ENCODE measurements around the gene OLIG1. TPM values are rescaled to one million over a fixed set of nuclear protein-coding genes. Genes with fewer than 3 reads are reported as not detected.

OLIG1 gene
- total and polyA plus RNA-seq, 2 of the 13 experiments (the other 11 are each of a cell fraction or from before 2014, with no cell fraction given), result not detected

DNA sequence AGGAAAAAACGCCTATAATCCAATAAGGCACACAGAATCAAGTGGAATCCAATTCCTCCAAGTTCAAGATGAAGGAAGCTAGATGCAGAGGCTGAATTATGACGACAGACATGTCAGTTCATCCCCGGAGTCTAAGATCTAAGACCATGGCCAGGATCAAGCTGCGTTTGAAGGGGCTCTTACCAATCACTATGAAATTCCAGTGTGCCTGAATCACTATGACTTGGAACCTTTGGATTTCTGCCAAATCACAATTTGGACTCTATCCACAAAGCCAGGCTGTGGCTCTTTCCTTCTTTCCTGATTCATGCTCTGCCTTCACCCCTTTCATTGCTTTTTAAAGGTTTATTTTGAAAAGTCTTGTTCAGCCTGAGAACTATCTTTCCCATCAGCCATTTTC lies 27.1 kb upstream of the OLIG1 start:
- ATAC-seq (no peak), DNase-seq (ENCODE audit: low spot score) (no peak), FAIRE-seq (no peak)
- no peaks in the 10 kb centered on the region for H3K9me3 ChIP-seq (ENCODE audit: low read length)
- H3K27me3 ChIP-seq (ENCODE audit: control insufficient read depth in 1 of 2, insufficient read depth in 2 of 2, low read length in 2 of 2), result peaks cover 0 to 24% of the 10 kb centered on the region in 2 experiments; a peak in 3 of 5 replicates
- H3K4me3 ChIP-seq (replicated peaks in 1 of 3; ENCODE audit: insufficient read depth in 1 of 3, low read depth in 2 of 3, low read length in 3 of 3), result no peak overlapping the region
- no peaks in the 10 kb centered on the region for H3K36me3 ChIP-seq (replicated peaks in 1 of 2; ENCODE audit: control insufficient read depth in 1 of 2, insufficient read depth in 2 of 2, low read length in 2 of 2)
- no peak overlapping the region for H3K9ac ChIP-seq (ENCODE audit: insufficient read depth, low read depth, low read length)
- H3K27ac ChIP-seq (ENCODE audit: extremely low read length, insufficient read depth, low read length), result no peak overlapping the region
- no peaks in the 10 kb centered on the region for H4K20me1 ChIP-seq (ENCODE audit: insufficient read depth, low read length)
- no peak overlapping the region for H2AFZ ChIP-seq (ENCODE audit: low read length)
- no peaks in the 10 kb centered on the region for H3K79me2 ChIP-seq (ENCODE audit: insufficient read depth, low read length)
- ChIA-PET CTCF (ENCODE audit: low intra/inter-chr PET ratio, low total read pairs) (no interaction called here), POLR2A (no interaction called here)
- intact Hi-C loops (cut with micrococcal nuclease; ENCODE audit: unreplicated experiment) (no loop called here), in situ Hi-C loops (cut with HindIII; ENCODE audit: extremely low pct_ligation_motif_present, low pct_unique_long_range_greater_than_20kb) (no loop called here)
- WGBS (ENCODE audit: low lambda C conversion rate), result 19% methylated on average over 4 of the region's 4 CpGs
- H3K4me2 ChIP-seq (ENCODE audit: low read depth, low read length), result no peak overlapping the region
- no peaks in the 10 kb centered on the region for H3K4me1 ChIP-seq (ENCODE audit: insufficient read depth, low read length)
- no TSS peak for BruUV-seq (replicated peaks)
- no peak for TF ChIP-seq MLLT10 (CRISPR knock-in tag; IDR thresholded peaks at IDR 0.05)
- no peak for TF ChIP-seq FOSL2 (CRISPR knock-in tag; IDR thresholded peaks at IDR 0.05)
- no peak for TF ChIP-seq ZUFSP (CRISPR knock-in tag; IDR thresholded peaks at IDR 0.05; ENCODE audit: borderline replicate concordance)
- no peak for TF ChIP-seq ZKSCAN1 (IDR thresholded peaks at IDR 0.05; ENCODE audit: low read length)
- no peak for TF ChIP-seq FLYWCH1 (CRISPR knock-in tag; IDR thresholded peaks at IDR 0.05)
- no peak for TF ChIP-seq PTBP1 (IDR thresholded peaks at IDR 0.05; ENCODE audit: low read depth, low read length, poor library complexity, severe bottlenecking)
- TF ChIP-seq NR2F2 (IDR thresholded peaks at IDR 0.05; ENCODE audit: borderline replicate concordance, low read depth), result no peak
- TF ChIP-seq, protein P1, sequence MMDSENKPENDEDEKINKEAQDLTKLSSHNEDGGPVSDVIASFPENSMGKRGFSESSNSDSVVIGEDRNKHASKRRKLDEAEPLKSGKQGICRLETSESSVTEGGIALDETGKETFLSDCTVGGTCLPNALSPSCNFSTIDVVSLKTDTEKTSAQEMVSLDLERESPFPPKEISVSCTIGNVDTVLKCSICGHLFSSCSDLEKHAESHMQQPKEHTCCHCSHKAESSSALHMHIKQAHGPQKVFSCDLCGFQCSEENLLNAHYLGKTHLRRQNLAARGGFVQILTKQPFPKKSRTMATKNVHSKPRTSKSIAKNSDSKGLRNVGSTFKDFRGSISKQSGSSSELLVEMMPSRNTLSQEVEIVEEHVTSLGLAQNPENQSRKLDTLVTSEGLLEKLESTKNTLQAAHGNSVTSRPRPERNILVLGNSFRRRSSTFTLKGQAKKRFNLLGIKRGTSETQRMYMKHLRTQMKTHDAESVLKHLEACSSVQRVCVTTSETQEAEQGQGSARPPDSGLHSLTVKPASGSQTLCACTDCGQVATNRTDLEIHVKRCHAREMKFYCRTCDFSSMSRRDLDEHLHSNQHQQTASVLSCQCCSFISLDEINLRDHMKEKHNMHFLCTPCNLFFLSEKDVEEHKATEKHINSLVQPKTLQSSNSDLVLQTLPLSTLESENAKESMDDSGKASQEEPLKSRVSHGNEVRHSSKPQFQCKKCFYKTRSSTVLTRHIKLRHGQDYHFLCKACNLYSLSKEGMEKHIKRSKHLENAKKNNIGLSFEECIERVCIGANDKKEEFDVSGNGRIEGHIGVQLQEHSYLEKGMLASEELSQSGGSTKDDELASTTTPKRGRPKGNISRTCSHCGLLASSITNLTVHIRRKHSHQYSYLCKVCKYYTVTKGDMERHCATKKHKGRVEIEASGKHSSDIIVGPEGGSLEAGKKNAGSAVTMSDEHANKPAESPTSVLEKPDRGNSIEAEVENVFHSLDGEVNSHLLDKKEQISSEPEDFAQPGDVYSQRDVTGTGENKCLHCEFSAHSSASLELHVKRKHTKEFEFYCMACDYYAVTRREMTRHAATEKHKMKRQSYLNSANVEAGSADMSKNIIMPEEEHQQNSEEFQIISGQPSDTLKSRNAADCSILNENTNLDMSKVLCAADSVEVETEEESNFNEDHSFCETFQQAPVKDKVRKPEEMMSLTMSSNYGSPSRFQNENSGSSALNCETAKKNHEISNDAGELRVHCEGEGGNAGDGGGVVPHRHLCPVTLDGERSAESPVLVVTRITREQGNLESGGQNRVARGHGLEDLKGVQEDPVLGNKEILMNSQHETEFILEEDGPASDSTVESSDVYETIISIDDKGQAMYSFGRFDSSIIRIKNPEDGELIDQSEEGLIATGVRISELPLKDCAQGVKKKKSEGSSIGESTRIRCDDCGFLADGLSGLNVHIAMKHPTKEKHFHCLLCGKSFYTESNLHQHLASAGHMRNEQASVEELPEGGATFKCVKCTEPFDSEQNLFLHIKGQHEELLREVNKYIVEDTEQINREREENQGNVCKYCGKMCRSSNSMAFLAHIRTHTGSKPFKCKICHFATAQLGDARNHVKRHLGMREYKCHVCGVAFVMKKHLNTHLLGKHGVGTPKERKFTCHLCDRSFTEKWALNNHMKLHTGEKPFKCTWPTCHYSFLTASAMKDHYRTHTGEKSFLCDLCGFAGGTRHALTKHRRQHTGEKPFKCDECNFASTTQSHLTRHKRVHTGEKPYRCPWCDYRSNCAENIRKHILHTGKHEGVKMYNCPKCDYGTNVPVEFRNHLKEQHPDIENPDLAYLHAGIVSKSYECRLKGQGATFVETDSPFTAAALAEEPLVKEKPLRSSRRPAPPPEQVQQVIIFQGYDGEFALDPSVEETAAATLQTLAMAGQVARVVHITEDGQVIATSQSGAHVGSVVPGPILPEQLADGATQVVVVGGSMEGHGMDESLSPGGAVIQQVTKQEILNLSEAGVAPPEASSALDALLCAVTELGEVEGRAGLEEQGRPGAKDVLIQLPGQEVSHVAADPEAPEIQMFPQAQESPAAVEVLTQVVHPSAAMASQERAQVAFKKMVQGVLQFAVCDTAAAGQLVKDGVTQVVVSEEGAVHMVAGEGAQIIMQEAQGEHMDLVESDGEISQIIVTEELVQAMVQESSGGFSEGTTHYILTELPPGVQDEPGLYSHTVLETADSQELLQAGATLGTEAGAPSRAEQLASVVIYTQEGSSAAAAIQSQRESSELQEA (CRISPR knock-in tag; IDR thresholded peaks at IDR 0.05; ENCODE audit: not compliant biosample characterization), result no peak
- no peak for TF ChIP-seq REPIN1 (CRISPR knock-in tag; IDR thresholded peaks at IDR 0.05; ENCODE audit: borderline replicate concordance, low read depth)
- TF ChIP-seq NR2C2 (CRISPR knock-in tag; IDR thresholded peaks at IDR 0.05; ENCODE audit: borderline replicate concordance), result no peak
- no peak for TF ChIP-seq DPF2 (CRISPR knock-in tag; IDR thresholded peaks at IDR 0.05; ENCODE audit: borderline replicate concordance, low read depth)
- TF ChIP-seq ZZZ3 (CRISPR knock-in tag; IDR thresholded peaks at IDR 0.05; ENCODE audit: borderline replicate concordance), result no peak
- no peak for TF ChIP-seq ZNF841 (CRISPR knock-in tag; IDR thresholded peaks at IDR 0.05; ENCODE audit: borderline replicate concordance)

Measured in HepG2 (cell line).